H9 (cell line): ENCODE measurements around the gene ANKRD50. TPM values are rescaled to one million over a fixed set of nuclear protein-coding genes. Genes with fewer than 3 reads are reported as not detected.

Source experiments
- DNase-seq: peaks from one replicate; pipeline ENCODE4 v3.0.0-alpha.2; 2017
- H2AFZ ChIP-seq: one replicate; pipeline ENCODE4 v1.6.1; 2013; ENCODE audit warnings: mild to moderate bottlenecking, low read length, control low read depth, moderate library complexity
- H2AK5ac ChIP-seq: 2 replicates; pipeline ENCODE4 v1.6.1; 2013; ENCODE audit warnings: low read length, control low read depth, mixed read lengths; ENCODE audit not compliant: insufficient read length
- H2BK120ac ChIP-seq: one replicate; pipeline ENCODE4 v1.6.1; 2013; ENCODE audit warnings: low read depth, mild to moderate bottlenecking, low read length, control low read depth, inconsistent platforms; ENCODE audit not compliant: poor library complexity, severe bottlenecking
- H2BK12ac ChIP-seq: 2 replicates; pipeline ENCODE4 v1.6.1; 2013; ENCODE audit warnings: low read length, control low read depth, mixed read lengths, low read depth; ENCODE audit not compliant: insufficient read length
- H2BK15ac ChIP-seq: 2 replicates; pipeline ENCODE4 v1.6.1; 2013; ENCODE audit warnings: low read depth, low read length, control low read depth
- H2BK20ac ChIP-seq: one replicate; pipeline ENCODE4 v1.6.1; 2013; ENCODE audit warnings: low read depth, mild to moderate bottlenecking, low read length, control low read depth, inconsistent platforms; ENCODE audit not compliant: poor library complexity, severe bottlenecking
- H2BK5ac ChIP-seq: 2 replicates; pipeline ENCODE4 v1.6.1; 2013; ENCODE audit warnings: low read length, control low read depth, mixed read lengths; ENCODE audit not compliant: insufficient read length
- H3K14ac ChIP-seq: 2 replicates; pipeline ENCODE4 v1.6.1; 2013; ENCODE audit warnings: low read length, control low read depth; ENCODE audit not compliant: insufficient read depth
- H3K18ac ChIP-seq: 2 replicates; pipeline ENCODE4 v1.6.1; 2013; ENCODE audit warnings: low read depth, mild to moderate bottlenecking, mixed read lengths, low read length, control low read depth; ENCODE audit not compliant: insufficient read length
- H3K23ac ChIP-seq: 2 replicates; pipeline ENCODE4 v1.6.1; 2013; ENCODE audit warnings: low read length, control low read depth, mixed read lengths, low read depth; ENCODE audit not compliant: insufficient read length
- H3K23me2 ChIP-seq: 2 replicates; pipeline ENCODE4 v1.6.1; 2013; ENCODE audit warnings: low read depth, mild to moderate bottlenecking, mixed read lengths, low read length, control low read depth; ENCODE audit not compliant: insufficient read length, poor library complexity, severe bottlenecking
- H3K27ac ChIP-seq: 2 replicates; pipeline ENCODE4 v1.5.1; 2013; ENCODE audit warnings: low read length, control low read depth, mixed read lengths, low read depth; ENCODE audit not compliant: insufficient read length
- H3K27me3 ChIP-seq: 2 replicates; pipeline ENCODE4 v1.6.1; 2013; ENCODE audit warnings: low read length, control low read depth, inconsistent platforms; ENCODE audit not compliant: insufficient read depth
- H3K4ac ChIP-seq: 2 replicates; pipeline ENCODE4 v1.6.1; 2013; ENCODE audit warnings: low read depth, mild to moderate bottlenecking, control low read depth, inconsistent platforms, low read length, moderate library complexity
- H3K4me1 ChIP-seq: 2 replicates; pipeline ENCODE4 v1.6.1; 2013; ENCODE audit warnings: low read length, control low read depth, inconsistent platforms; ENCODE audit not compliant: insufficient read depth
- H3K4me2 ChIP-seq: 2 replicates; pipeline ENCODE4 v1.6.1; 2013; ENCODE audit warnings: low read length, control low read depth, mixed read lengths; ENCODE audit not compliant: insufficient read length, insufficient read depth
- H3K56ac ChIP-seq: 2 replicates; pipeline ENCODE4 v1.6.1; 2013; ENCODE audit warnings: low read depth, mild to moderate bottlenecking, mixed read lengths, low read length, control low read depth; ENCODE audit not compliant: insufficient read length
- H3K79me1 ChIP-seq: 2 replicates; pipeline ENCODE4 v1.6.1; 2013; ENCODE audit warnings: low read depth, mild to moderate bottlenecking, moderate library complexity, low read length, control low read depth, inconsistent platforms; ENCODE audit not compliant: insufficient read depth, poor library complexity, severe bottlenecking
- H3K79me2 ChIP-seq: 2 replicates; pipeline ENCODE4 v1.6.1; 2013; ENCODE audit warnings: low read length, control low read depth, inconsistent platforms; ENCODE audit not compliant: insufficient read depth
- H3K9ac ChIP-seq: 2 replicates; pipeline ENCODE4 v1.6.1; 2013; ENCODE audit warnings: low read length, control low read depth, mixed read lengths; ENCODE audit not compliant: insufficient read length; ENCODE audit errors: extremely low read depth
- H3K9me3 ChIP-seq: one replicate; pipeline ENCODE4 v1.6.1; 2013; ENCODE audit warnings: low read depth, low read length, inconsistent platforms; ENCODE audit not compliant: control insufficient read depth
- H3T11ph ChIP-seq: one replicate; pipeline ENCODE4 v1.6.1; 2013; ENCODE audit warnings: mild to moderate bottlenecking, low read length, control low read depth, inconsistent platforms
- H4K20me1 ChIP-seq: one replicate; pipeline ENCODE4 v1.6.1; 2013; ENCODE audit not compliant: control insufficient read depth, insufficient read length, insufficient read depth
- H4K5ac ChIP-seq: 2 replicates; pipeline ENCODE4 v1.6.1; 2013; ENCODE audit warnings: low read depth, mild to moderate bottlenecking, mixed read lengths, low read length, control low read depth; ENCODE audit not compliant: insufficient read length
- H4K8ac ChIP-seq: replicated peaks from 2 replicates; pipeline ENCODE4 v1.6.1; 2013; ENCODE audit warnings: low read length, control low read depth, mixed read lengths, low read depth; ENCODE audit not compliant: insufficient read length
- H4K91ac ChIP-seq: 2 replicates; pipeline ENCODE4 v1.6.1; 2013; ENCODE audit warnings: low read depth, mild to moderate bottlenecking, moderate library complexity, mixed read lengths, low read length, control low read depth; ENCODE audit not compliant: insufficient read length
- H3K27ac Mint-ChIP-seq, 3 experiments: 2 replicates in 2 of 3; 3 replicates in 1 of 3; pipeline ENCODE4 v1.8.0; 2020 to 2021; ENCODE audit warnings: mixed read lengths in 3 of 3, mild to moderate bottlenecking in 1 of 3, moderate library complexity in 1 of 3
- H3K27me3 Mint-ChIP-seq: 2 replicates; pipeline ENCODE4 v1.8.0; 2021; ENCODE audit warnings: low read depth, mild to moderate bottlenecking, moderate library complexity, mixed read lengths
- H3K36me3 Mint-ChIP-seq, 3 experiments: 2 replicates in 2 of 3; 3 replicates in 1 of 3; pipeline ENCODE4 v1.8.0; 2020 to 2021; ENCODE audit warnings: low read depth in 3 of 3, mixed read lengths in 3 of 3; ENCODE audit not compliant: insufficient read depth in 1 of 3
- H3K4me1 Mint-ChIP-seq, 2 experiments: 2 replicates each; pipeline ENCODE4 v1.8.0; 2020; ENCODE audit warnings: mixed read lengths in 2 of 2
- H3K4me3 Mint-ChIP-seq, 2 experiments: 2 replicates in 1 of 2; 3 replicates in 1 of 2; pipeline ENCODE4 v1.8.0; 2020 to 2021; ENCODE audit warnings: mild to moderate bottlenecking in 2 of 2, mixed read lengths in 2 of 2, moderate library complexity in 1 of 2
- H3K9me3 Mint-ChIP-seq, 2 experiments: 2 replicates in 1 of 2; 3 replicates in 1 of 2; pipeline ENCODE4 v1.8.0; 2020; ENCODE audit warnings: mild to moderate bottlenecking in 2 of 2, mixed read lengths in 2 of 2, moderate library complexity in 1 of 2
- total RNA-seq: library from RNA; stranded (reverse); gene quantifications from 2 replicates; pipeline ENCODE4 v1.2.1, GENCODE V29; 2021
- TF ChIP-seq, protein P1 (sequence below): fragments of 200-600 bp; sonication (generic); conservative IDR thresholded peaks from 3 replicates; pipeline ENCODE4 v1.8.0; 2021; ENCODE audit warnings: antibody characterized with exemption, mild to moderate bottlenecking

Gene ANKRD50
- total RNA-seq, 1 experiment from 2014 or later: 30.1 TPM

GRCh38 chr4:124738994-124739393 is 26.5 kb upstream of the ANKRD50 start:
- H3K9me3 ChIP-seq: no peaks in the 10 kb centered on the region
- no peak overlapping the region for H2BK12ac ChIP-seq
- H3K79me1 ChIP-seq: no peaks in the 10 kb centered on the region
- TF ChIP-seq, protein P1, sequence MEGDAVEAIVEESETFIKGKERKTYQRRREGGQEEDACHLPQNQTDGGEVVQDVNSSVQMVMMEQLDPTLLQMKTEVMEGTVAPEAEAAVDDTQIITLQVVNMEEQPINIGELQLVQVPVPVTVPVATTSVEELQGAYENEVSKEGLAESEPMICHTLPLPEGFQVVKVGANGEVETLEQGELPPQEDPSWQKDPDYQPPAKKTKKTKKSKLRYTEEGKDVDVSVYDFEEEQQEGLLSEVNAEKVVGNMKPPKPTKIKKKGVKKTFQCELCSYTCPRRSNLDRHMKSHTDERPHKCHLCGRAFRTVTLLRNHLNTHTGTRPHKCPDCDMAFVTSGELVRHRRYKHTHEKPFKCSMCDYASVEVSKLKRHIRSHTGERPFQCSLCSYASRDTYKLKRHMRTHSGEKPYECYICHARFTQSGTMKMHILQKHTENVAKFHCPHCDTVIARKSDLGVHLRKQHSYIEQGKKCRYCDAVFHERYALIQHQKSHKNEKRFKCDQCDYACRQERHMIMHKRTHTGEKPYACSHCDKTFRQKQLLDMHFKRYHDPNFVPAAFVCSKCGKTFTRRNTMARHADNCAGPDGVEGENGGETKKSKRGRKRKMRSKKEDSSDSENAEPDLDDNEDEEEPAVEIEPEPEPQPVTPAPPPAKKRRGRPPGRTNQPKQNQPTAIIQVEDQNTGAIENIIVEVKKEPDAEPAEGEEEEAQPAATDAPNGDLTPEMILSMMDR: no peak
- no peak overlapping the region for H2AFZ ChIP-seq
- no peak overlapping the region for H3K4ac ChIP-seq
- no peak overlapping the region for H3K18ac ChIP-seq
- Mint-ChIP-seq H3K36me3 (peaks cover 0 to 4% (median 2%) of the 10 kb centered on the region in 3 experiments; a peak in 2 of 7 replicates), H3K4me1 (peaks cover 23 to 29% of the 10 kb centered on the region in 2 experiments), H3K27me3 (no peaks in the 10 kb centered on the region), H3K4me3 (no peak overlapping the region; a peak in 1 of 5 replicates), H3K27ac (peak overlapping the region in 2 of 3 experiments; percentile 6 to 21; a peak in 2 of 7 replicates), H3K9me3 (no peaks in the 10 kb centered on the region; a peak in 1 of 5 replicates)
- H3K56ac ChIP-seq: no peak overlapping the region
- peak overlapping the region; percentile 2 for H3K4me2 ChIP-seq
- no peak overlapping the region for H3K14ac ChIP-seq
- no peaks in the 10 kb centered on the region for H3K79me2 ChIP-seq
- H4K20me1 ChIP-seq: no peaks in the 10 kb centered on the region
- no peaks in the 10 kb centered on the region for H3K23me2 ChIP-seq
- H3K27me3 ChIP-seq: no peaks in the 10 kb centered on the region
- DNase-seq: peak; percentile 66
- no peak overlapping the region for H2BK15ac ChIP-seq
- no peak overlapping the region for H2BK20ac ChIP-seq
- no peak overlapping the region for H4K5ac ChIP-seq
- H4K8ac ChIP-seq: no peak overlapping the region
- H3K27ac ChIP-seq: no peak overlapping the region
- H2BK5ac ChIP-seq: no peak overlapping the region
- H3K9ac ChIP-seq: no peak overlapping the region
- H3K23ac ChIP-seq: no peak overlapping the region
- H2AK5ac ChIP-seq: no peak overlapping the region
- H3T11ph ChIP-seq: no peak overlapping the region
- no peak overlapping the region for H2BK120ac ChIP-seq
- H3K4me1 ChIP-seq: peaks cover 3% of the 10 kb centered on the region; the same call in 1 of the 2 replicates
- no peak overlapping the region for H4K91ac ChIP-seq
